ENCODE results near the gene OR4M2. TPM values are rescaled to one million over a fixed set of nuclear protein-coding genes. Genes with fewer than 3 reads are reported as not detected.
"Not testable (repeated sequence)": the region's sequence is repeated elsewhere in the genome, so short reads cannot be mapped to it uniquely, and the experiment has no call there.

Gene OR4M2
- not detected in 2 replicates for total RNA-seq (2014; rRNA removed; shearing (Covaris generic))
- not detected in 2 replicates for polyA plus RNA-seq (2016; fragmentation: Nextera tagmentation; extraction: Ambion mirVana)
- long read RNA-seq: 0 reads

DNA sequence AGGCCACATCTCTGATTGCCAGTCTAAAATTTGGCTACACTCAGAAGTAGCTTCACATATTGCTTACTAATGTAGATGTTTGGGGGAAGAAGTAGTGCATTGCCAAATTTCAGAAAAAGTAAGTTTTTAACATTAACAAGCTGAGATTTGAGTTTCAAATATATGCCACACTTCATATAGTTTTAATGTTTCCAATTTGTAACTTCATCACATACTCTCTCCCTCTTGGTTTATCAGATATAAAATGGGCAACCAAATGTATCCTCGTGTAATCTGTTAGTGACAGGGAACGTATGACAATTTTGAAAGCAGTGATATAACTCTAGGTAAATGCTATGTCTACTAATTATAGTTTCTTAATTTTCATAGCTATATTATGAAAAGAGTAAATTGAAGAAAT, at the start of gene OR4M2:
OR4M2 (plus strand) TSS at position 301 of the 400 bp plus-strand sequence; CDS start at position 399, 98 bp downstream.
- DNase-seq (ENCODE audit: low spot score); H3K4me3 Mint-ChIP-seq; H3K9me2 ChIP-seq (ENCODE audit: insufficient read depth); H3K36me3 Mint-ChIP-seq (ENCODE audit: low read depth); H3K27me3 Mint-ChIP-seq (ENCODE audit: insufficient read depth, low read depth, poor library complexity); H3K36me3 ChIP-seq (ENCODE audit: insufficient read depth); H3K27ac ChIP-seq (ENCODE audit: low read depth); H4K20me1 ChIP-seq (replicated peaks; ENCODE audit: insufficient read depth); H2AFZ ChIP-seq; H3K4me1 Mint-ChIP-seq; H3F3A ChIP-seq (replicated peaks; ENCODE audit: low read depth); H3K27ac Mint-ChIP-seq; H3K79me2 ChIP-seq (replicated peaks; ENCODE audit: insufficient read depth); ATAC-seq; H3K4me1 ChIP-seq (ENCODE audit: insufficient read depth); H3K27me3 ChIP-seq (ENCODE audit: insufficient read depth); H3K4me3 ChIP-seq; H3K9me3 Mint-ChIP-seq; H3K4me2 ChIP-seq: not testable (repeated sequence)

DNA sequence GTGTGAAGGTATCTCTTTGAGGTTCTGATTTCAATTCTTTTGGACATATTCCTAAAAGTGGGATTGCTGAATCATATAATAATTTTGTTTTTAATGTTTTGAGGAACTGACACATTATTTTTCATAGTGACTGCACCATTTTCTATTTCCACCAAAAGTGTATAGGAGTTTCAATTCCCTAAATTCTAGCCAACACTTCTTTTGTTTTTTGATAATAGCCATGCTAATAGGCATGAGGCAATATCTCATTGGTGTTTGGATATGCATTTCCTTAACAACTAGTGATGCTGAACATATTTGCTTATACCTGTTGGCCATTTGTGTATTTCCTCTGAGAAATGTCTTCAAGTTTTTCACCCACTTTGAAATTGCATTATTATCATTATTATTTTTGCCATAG, 11.1 kb upstream of the OR4M2 start:
- H3K79me2 ChIP-seq (replicated peaks; ENCODE audit: insufficient read depth); H3K27me3 ChIP-seq (ENCODE audit: insufficient read depth); H3F3A ChIP-seq (replicated peaks; ENCODE audit: low read depth); H2AFZ ChIP-seq; DNase-seq (ENCODE audit: low spot score); ATAC-seq; H3K9me3 Mint-ChIP-seq; H3K36me3 Mint-ChIP-seq (ENCODE audit: low read depth); H3K27ac Mint-ChIP-seq; H3K4me3 Mint-ChIP-seq; H3K4me2 ChIP-seq; H3K27me3 Mint-ChIP-seq (ENCODE audit: insufficient read depth, low read depth, poor library complexity); H3K4me1 Mint-ChIP-seq; H3K9me2 ChIP-seq (ENCODE audit: insufficient read depth); H4K20me1 ChIP-seq (replicated peaks; ENCODE audit: insufficient read depth); H3K27ac ChIP-seq (ENCODE audit: low read depth); H3K36me3 ChIP-seq (ENCODE audit: insufficient read depth); H3K4me3 ChIP-seq; H3K4me1 ChIP-seq (ENCODE audit: insufficient read depth): not testable (repeated sequence)

- H3K36me3 ChIP-seq (ENCODE audit: insufficient read depth); H3K9me3 Mint-ChIP-seq; ATAC-seq; H3K79me2 ChIP-seq (replicated peaks; ENCODE audit: insufficient read depth); H3F3A ChIP-seq (replicated peaks; ENCODE audit: low read depth); DNase-seq (ENCODE audit: low spot score); H3K4me1 ChIP-seq (ENCODE audit: insufficient read depth); H3K4me3 ChIP-seq; H3K4me2 ChIP-seq; H3K4me3 Mint-ChIP-seq; H3K27ac Mint-ChIP-seq; H3K9me2 ChIP-seq (ENCODE audit: insufficient read depth); H3K27me3 ChIP-seq (ENCODE audit: insufficient read depth); H3K36me3 Mint-ChIP-seq (ENCODE audit: low read depth); H2AFZ ChIP-seq; H4K20me1 ChIP-seq (replicated peaks; ENCODE audit: insufficient read depth); H3K27ac ChIP-seq (ENCODE audit: low read depth); H3K4me1 Mint-ChIP-seq; H3K27me3 Mint-ChIP-seq (ENCODE audit: insufficient read depth, low read depth, poor library complexity): not testable (repeated sequence)
These were observed 1.1 kb downstream of the OR4M2 start for GRCh38 chr15:22081386-22081785.

GRCh38 chr15:22098616-22099253, 18.4 kb downstream of the OR4M2 start:
- not testable (repeated sequence) for H3K79me2 ChIP-seq (replicated peaks; ENCODE audit: insufficient read depth); H3K36me3 ChIP-seq (ENCODE audit: insufficient read depth); H3K9me2 ChIP-seq (ENCODE audit: insufficient read depth); H3K4me2 ChIP-seq; H3K27ac ChIP-seq (ENCODE audit: low read depth); H3K27me3 Mint-ChIP-seq (ENCODE audit: insufficient read depth, low read depth, poor library complexity); DNase-seq (ENCODE audit: low spot score); H3F3A ChIP-seq (replicated peaks; ENCODE audit: low read depth); H4K20me1 ChIP-seq (replicated peaks; ENCODE audit: insufficient read depth); H3K4me1 Mint-ChIP-seq; ATAC-seq; H2AFZ ChIP-seq; H3K27me3 ChIP-seq (ENCODE audit: insufficient read depth); H3K4me3 Mint-ChIP-seq; H3K4me3 ChIP-seq; H3K27ac Mint-ChIP-seq; H3K4me1 ChIP-seq (ENCODE audit: insufficient read depth); H3K9me3 Mint-ChIP-seq; H3K36me3 Mint-ChIP-seq (ENCODE audit: low read depth)

- not testable (repeated sequence) for H3K4me1 Mint-ChIP-seq; H2AFZ ChIP-seq; H3K36me3 ChIP-seq (ENCODE audit: insufficient read depth); H4K20me1 ChIP-seq (replicated peaks; ENCODE audit: insufficient read depth); H3K9me3 Mint-ChIP-seq; H3K9me2 ChIP-seq (ENCODE audit: insufficient read depth); H3K27ac ChIP-seq (ENCODE audit: low read depth); H3K4me1 ChIP-seq (ENCODE audit: insufficient read depth); H3K27me3 ChIP-seq (ENCODE audit: insufficient read depth); H3K79me2 ChIP-seq (replicated peaks; ENCODE audit: insufficient read depth); H3K4me3 Mint-ChIP-seq; H3K4me3 ChIP-seq; H3K27ac Mint-ChIP-seq; ATAC-seq; H3K27me3 Mint-ChIP-seq (ENCODE audit: insufficient read depth, low read depth, poor library complexity); H3F3A ChIP-seq (replicated peaks; ENCODE audit: low read depth); DNase-seq (ENCODE audit: low spot score); H3K36me3 Mint-ChIP-seq (ENCODE audit: low read depth); H3K4me2 ChIP-seq
These were observed 19.1 kb downstream of the OR4M2 start for GRCh38 chr15:22099289-22099891.

- H4K20me1 ChIP-seq (replicated peaks; ENCODE audit: insufficient read depth); DNase-seq (ENCODE audit: low spot score); H3K36me3 ChIP-seq (ENCODE audit: insufficient read depth); H3K27ac Mint-ChIP-seq; H3K4me1 Mint-ChIP-seq; H3K4me3 ChIP-seq; H3K79me2 ChIP-seq (replicated peaks; ENCODE audit: insufficient read depth); H3K4me1 ChIP-seq (ENCODE audit: insufficient read depth); H2AFZ ChIP-seq; H3K4me2 ChIP-seq; H3K27ac ChIP-seq (ENCODE audit: low read depth); H3K9me2 ChIP-seq (ENCODE audit: insufficient read depth); H3K4me3 Mint-ChIP-seq; ATAC-seq; H3K36me3 Mint-ChIP-seq (ENCODE audit: low read depth); H3F3A ChIP-seq (replicated peaks; ENCODE audit: low read depth); H3K27me3 Mint-ChIP-seq (ENCODE audit: insufficient read depth, low read depth, poor library complexity); H3K27me3 ChIP-seq (ENCODE audit: insufficient read depth): not testable (repeated sequence)
- peaks cover 13% of the 10 kb centered on the region for H3K9me3 Mint-ChIP-seq
These were observed 41.7 kb downstream of the OR4M2 start for GRCh38 chr15:22122033-22122432.
